IMR-90 (cell line): ENCODE measurements around the gene SORD. TPM values are rescaled to one million over a fixed set of nuclear protein-coding genes. Genes with fewer than 3 reads are reported as not detected.
"Not testable (repeated sequence)": the region's sequence is repeated elsewhere in the genome, so short reads cannot be mapped to it uniquely, and the experiment has no call there.

Experiments
- ATAC-seq: fragments of 200-7000 bp; cut with Tn5 transposase; 2 replicates; pipeline ENCODE4 v1.9.1; 2020; ENCODE audit warnings: low read depth, mild to moderate bottlenecking, moderate library complexity
- BruUV-seq: library from RNA; stranded (reverse); fragments of 400-500 nt; replicated peaks from 2 replicates; lab custom pipeline; 2021; lab: Mats Ljungman, UMichigan
- CTCF ChIA-PET: fragments of 300-600 bp; formaldehyde crosslinking; extraction: SDS; loops from one replicate; lab custom pipeline; 2021; ENCODE audit warnings: antibody characterized with exemption; lab: Yijun Ruan, JAX
- POLR2A ChIA-PET: fragments of 300-600 bp; sonication (Branson Sonifier 250); formaldehyde crosslinking; loops from one replicate; lab custom pipeline; 2022; ENCODE audit warnings: antibody characterized with exemption; ENCODE audit not compliant: unreplicated experiment; lab: Charles Lee
- DNase-seq: peaks from one replicate; pipeline ENCODE4 v3.0.0; 2013
- H2AFZ ChIP-seq: replicated peaks from 2 replicates; pipeline ENCODE3; 2013; ENCODE audit warnings: low read length, mild to moderate bottlenecking; ENCODE audit not compliant: poor library complexity
- H2AK5ac ChIP-seq: 2 replicates; pipeline ENCODE4 v1.6.1; 2013; ENCODE audit warnings: low read depth, low read length, inconsistent platforms
- H2AK9ac ChIP-seq: replicated peaks from 2 replicates; pipeline ENCODE3; 2013; ENCODE audit warnings: mild to moderate bottlenecking, low read depth, low read length, moderate library complexity; ENCODE audit not compliant: poor library complexity
- H2BK120ac ChIP-seq: 2 replicates; pipeline ENCODE4 v1.6.1; 2013; ENCODE audit warnings: low read depth, low read length, inconsistent platforms
- H2BK15ac ChIP-seq: 3 replicates; pipeline ENCODE4 v1.6.1; 2013; ENCODE audit warnings: low read depth, low read length, inconsistent platforms
- H2BK20ac ChIP-seq: 2 replicates; pipeline ENCODE4 v1.6.1; 2013; ENCODE audit warnings: low read depth, mild to moderate bottlenecking, inconsistent platforms, low read length, moderate library complexity
- H2BK5ac ChIP-seq: 2 replicates; pipeline ENCODE4 v1.6.1; 2013; ENCODE audit warnings: mild to moderate bottlenecking, low read depth, low read length, inconsistent platforms; ENCODE audit not compliant: poor library complexity, severe bottlenecking
- H3K14ac ChIP-seq: replicated peaks from 2 replicates; pipeline ENCODE4 v1.6.1; 2013; ENCODE audit warnings: low read depth, low read length, inconsistent platforms
- H3K18ac ChIP-seq: 2 replicates; pipeline ENCODE4 v1.6.1; 2013; ENCODE audit warnings: low read depth, low read length, control low read depth
- H3K23ac ChIP-seq: 2 replicates; pipeline ENCODE4 v1.6.1; 2013; ENCODE audit warnings: low read depth, low read length, inconsistent platforms
- H3K27ac ChIP-seq: 2 replicates; pipeline ENCODE4 v1.5.1; 2013; ENCODE audit warnings: mild to moderate bottlenecking, control low read depth, low read length; ENCODE audit not compliant: insufficient read depth
- H3K27me3 ChIP-seq: 2 replicates; pipeline ENCODE4 v1.6.1; 2013; ENCODE audit warnings: low read length; ENCODE audit not compliant: control insufficient read depth, insufficient read depth
- H3K36me3 ChIP-seq: 2 replicates; pipeline ENCODE4 v1.6.1; 2013; ENCODE audit warnings: low read length, mixed read lengths; ENCODE audit not compliant: control insufficient read depth, insufficient read depth
- H3K4ac ChIP-seq: 2 replicates; pipeline ENCODE4 v1.6.1; 2013; ENCODE audit warnings: low read depth, low read length, inconsistent platforms
- H3K4me1 ChIP-seq: 2 replicates; pipeline ENCODE4 v1.6.1; 2013; ENCODE audit warnings: low read length, mixed read lengths; ENCODE audit not compliant: control insufficient read depth, insufficient read depth
- H3K4me2 ChIP-seq: 2 replicates; pipeline ENCODE4 v1.6.1; 2013; ENCODE audit warnings: low read depth, mild to moderate bottlenecking, control low read depth, low read length, moderate library complexity
- H3K4me3 ChIP-seq: 2 replicates; pipeline ENCODE4 v1.5.1; 2013; ENCODE audit warnings: low read depth, mild to moderate bottlenecking, control low read depth, low read length, moderate library complexity; ENCODE audit not compliant: insufficient read depth
- H3K56ac ChIP-seq: 2 replicates; pipeline ENCODE4 v1.6.1; 2013; ENCODE audit warnings: low read length, inconsistent platforms; ENCODE audit not compliant: insufficient read depth; ENCODE audit errors: extremely low read depth
- H3K79me1 ChIP-seq, 2 experiments: 2 replicates each; pipeline ENCODE4 v1.6.1; 2013; ENCODE audit warnings: low read length in 2 of 2, inconsistent platforms in 1 of 2, low read depth in 1 of 2
- H3K9ac ChIP-seq: 2 replicates; pipeline ENCODE4 v1.6.1; 2013; ENCODE audit warnings: low read depth, low read length, control low read depth
- H3K9me1 ChIP-seq: 2 replicates; pipeline ENCODE4 v1.6.1; 2013; ENCODE audit warnings: low read length, inconsistent platforms; ENCODE audit not compliant: insufficient read depth
- H3K9me3 ChIP-seq: 2 replicates; pipeline ENCODE4 v1.6.1; 2013; ENCODE audit warnings: low read length; ENCODE audit not compliant: control insufficient read depth, insufficient read depth
- H4K20me1 ChIP-seq: 2 replicates; pipeline ENCODE4 v1.6.1; 2013; ENCODE audit warnings: low read length, inconsistent platforms; ENCODE audit not compliant: insufficient read depth
- H4K5ac ChIP-seq: 2 replicates; pipeline ENCODE4 v1.6.1; 2013; ENCODE audit warnings: mild to moderate bottlenecking, low read depth, low read length, control low read depth
- H4K8ac ChIP-seq, 2 experiments: 2 replicates each; pipeline ENCODE4 v1.6.1; 2013; ENCODE audit warnings: low read depth in 2 of 2, low read length in 2 of 2, control low read depth in 1 of 2, inconsistent platforms in 1 of 2
- H4K91ac ChIP-seq: 2 replicates; pipeline ENCODE4 v1.6.1; 2013; ENCODE audit warnings: low read depth, low read length, inconsistent platforms; ENCODE audit not compliant: insufficient read depth
- WGBS, 2 experiments: methylation state at CpG; one replicate each; pipeline versions ENCODE4 v1.1.5 to v1.1.7; 2013; ENCODE audit warnings: missing lambda C conversion rate in 2 of 2; ENCODE audit not compliant: insufficient read length in 1 of 2; ENCODE audit errors: extremely low coverage in 2 of 2; 5-methylcytosine and 5-hydroxymethylcytosine counted together
- dilution Hi-C: fragments of 300-500 bp; cut with HindIII; formaldehyde crosslinking; loops from one replicate; pipeline ENCODE4 v1.14.3; 2018; ENCODE audit warnings: low sequenced_read_pairs; ENCODE audit not compliant: unreplicated experiment
- in situ Hi-C: fragments of 300-500 bp; cut with MboI; formaldehyde crosslinking; loops from 3 replicates; pipeline ENCODE4 v1.14.3; 2019; ENCODE audit warnings: low sequenced_read_pairs, inconsistent platforms, mixed read lengths
- intact Hi-C: fragments of 100-400 bp; cut with micrococcal nuclease; formaldehyde crosslinking; loops from 2 replicates; pipeline ENCODE4 v1.10.0; 2022
- polyA plus RNA-seq, 3 experiments: library from polyadenylated mRNA; depleted of rRNA; stranded (reverse); fragments of >200 nt; gene quantifications; 2 replicates each; pipeline ENCODE4 v1.2.3, GENCODE V29; 2012; ENCODE audit warnings: low replicate concordance in 1 of 3
- total RNA-seq: library from RNA; depleted of rRNA; stranded (reverse); fragments of >200 nt; gene quantifications from 2 replicates; pipeline ENCODE4 v1.2.3, GENCODE V29; 2012

SORD gene
- total and polyA plus RNA-seq, 2 of the 4 experiments (the other 2 are of a cell fraction), result 27.6 to 34.2 TPM

DNA sequence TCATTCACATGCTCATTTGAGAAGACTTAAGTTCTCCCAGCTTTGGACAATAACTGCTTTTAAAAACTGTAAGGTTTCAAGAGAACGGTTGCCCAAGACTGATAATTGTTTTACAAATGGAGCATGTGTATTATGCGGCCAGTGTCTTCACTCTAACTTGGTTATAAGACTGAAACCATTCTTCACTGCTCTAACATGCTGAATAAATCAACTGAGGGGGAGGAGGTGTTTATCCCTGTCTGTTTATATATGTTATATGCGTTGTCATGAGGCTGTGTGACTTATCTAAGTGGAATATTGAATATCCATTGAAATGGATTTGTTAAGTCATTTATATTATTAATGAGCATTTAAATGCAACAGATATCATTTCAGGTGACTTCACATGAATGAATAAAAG, 25.4 kb upstream of the SORD start:
- H3K27me3 ChIP-seq, H2BK15ac ChIP-seq, dilution Hi-C loops, BruUV-seq, H3K9me3 ChIP-seq, H3K79me1 ChIP-seq, H2AK5ac ChIP-seq, in situ Hi-C loops, H3K14ac ChIP-seq, H3K4me3 ChIP-seq, H3K23ac ChIP-seq, ATAC-seq, H3K9me1 ChIP-seq, H4K91ac ChIP-seq, H4K8ac ChIP-seq, DNase-seq, H3K18ac ChIP-seq, H2BK120ac ChIP-seq, CTCF ChIA-PET, H4K5ac ChIP-seq, H2BK20ac ChIP-seq, H2AK9ac ChIP-seq, H2BK5ac ChIP-seq, intact Hi-C loops, H3K27ac ChIP-seq, H3K4me1 ChIP-seq, H2AFZ ChIP-seq, H3K4ac ChIP-seq, H4K20me1 ChIP-seq, H3K56ac ChIP-seq, H3K9ac ChIP-seq, H3K4me2 ChIP-seq, H3K36me3 ChIP-seq, POLR2A ChIA-PET: not testable (repeated sequence)
- WGBS, 2 experiments, result no CpG with 5 or more reads among the region's 3 CpGs
